GM12891 (cell line): ENCODE measurements around the gene MICALL2.

Experiments used
- POLR2A ChIP-seq: IDR thresholded peaks from 2 replicates; pipeline ENCODE4 v1.6.1; 2011; ENCODE audit warnings: low read depth, low read length, control low read depth
- POLR2AphosphoS5 ChIP-seq: IDR thresholded peaks from 2 replicates; pipeline ENCODE4 v1.6.1; 2011; ENCODE audit warnings: low read depth, low read length, control low read depth
- SPI1 ChIP-seq: IDR thresholded peaks from 2 replicates; pipeline ENCODE4 v1.6.1; 2011; ENCODE audit warnings: low read depth, low read length, control low read depth
- TAF1 ChIP-seq: IDR thresholded peaks from 2 replicates; pipeline ENCODE4 v1.6.1; 2011; ENCODE audit warnings: low read depth, low read length, control low read depth

- no peak for TF ChIP-seq TAF1
- no peak for TF ChIP-seq POLR2AphosphoS5
- no peak for TF ChIP-seq POLR2A
- no peak for TF ChIP-seq SPI1
These were observed 49.7 kb downstream of the MICALL2 start for GRCh38 chr7:1409555-1409954.
